Ascending aorta (tissue), 2 donors: ENCODE results near the gene CANX. TPM values are rescaled to one million over a fixed set of nuclear protein-coding genes. Genes with fewer than 3 reads are reported as not detected.
"Not testable (repeated sequence)": the region's sequence is repeated elsewhere in the genome, so short reads cannot be mapped to it uniquely, and the experiment has no call there.

Source experiments
- DNase-seq, 2 donors: peaks; one replicate each; pipeline ENCODE4 v3.0.0-alpha.2; 2019; ENCODE audit warnings: low spot score in 2 of 2
- H3K27ac ChIP-seq, 2 donors: fragments of 200-600 bp; sonication (generic); one replicate each; pipeline ENCODE4 v1.5.1; 2016 to 2017; ENCODE audit warnings: mild to moderate bottlenecking in 1 of 2
- H3K27me3 ChIP-seq: fragments of 200-600 bp; sonication (generic); one replicate; pipeline ENCODE4 v1.5.1; 2017
- H3K36me3 ChIP-seq, 2 donors: fragments of 200-600 bp; sonication (generic); one replicate each; pipeline ENCODE4 v1.5.1; 2016
- H3K4me1 ChIP-seq, 2 donors: fragments of 200-600 bp; sonication (generic); one replicate each; pipeline ENCODE4 v1.5.1; 2016 to 2017; ENCODE audit warnings: mild to moderate bottlenecking in 1 of 2
- H3K4me3 ChIP-seq, 2 donors: fragments of 200-600 bp; sonication (generic); one replicate each; pipeline ENCODE4 v1.5.1; 2016 to 2017; ENCODE audit warnings: mild to moderate bottlenecking in 1 of 2
- H3K9me3 ChIP-seq, 2 donors: fragments of 200-600 bp; sonication (generic); one replicate each; pipeline ENCODE4 v1.5.1; 2016
- intact Hi-C: fragments of 100-400 bp; cut with DNase I; formaldehyde crosslinking; loops from one replicate; pipeline ENCODE4 v1.15.1; 2023
- total RNA-seq: library from RNA; depleted of rRNA; stranded (reverse); fragments of >200 nt; gene quantifications from one replicate; pipeline ENCODE4 v1.1.0, GENCODE V29; 2016
- TF ChIP-seq, protein P1 (sequence below), 3 experiments: fragments of 200-600 bp in 2 of 3; fragments of 450-650 bp in 1 of 3; sonication (generic) in 2 of 3; IDR thresholded peaks; one replicate each; pipeline ENCODE4 v1.5.1; 2016 to 2019; ENCODE audit warnings: antibody characterized with exemption in 3 of 3, mild to moderate bottlenecking in 1 of 3, moderate library complexity in 1 of 3

Gene CANX
- total RNA-seq, 1 donor from 2014 or later, result 214 TPM

DNA sequence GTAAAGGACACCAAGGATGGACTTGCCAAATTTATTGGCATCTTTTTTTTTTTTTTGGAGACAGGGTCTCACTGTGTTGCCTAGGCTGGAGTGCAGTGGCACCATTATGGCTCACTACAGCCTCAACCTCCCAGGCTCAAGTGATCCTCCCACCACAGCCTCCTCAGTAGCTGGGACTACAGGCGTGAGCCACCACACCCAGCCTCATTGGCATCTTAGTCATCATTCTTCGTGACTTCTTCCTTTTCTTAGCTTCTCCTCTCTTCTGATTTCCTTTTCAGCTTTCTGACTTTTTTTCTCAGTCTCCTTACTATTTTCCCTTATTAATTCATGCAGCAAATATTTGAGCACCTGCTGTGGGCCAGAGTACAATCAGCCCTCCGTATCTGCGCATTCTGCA lies 40.0 kb downstream of the CANX start:
- no peaks in the 10 kb centered on the region for H3K27me3 ChIP-seq
- H3K27ac ChIP-seq, result no peak overlapping the region
- intact Hi-C loops, result no loop called here
- TF ChIP-seq, protein P1, sequence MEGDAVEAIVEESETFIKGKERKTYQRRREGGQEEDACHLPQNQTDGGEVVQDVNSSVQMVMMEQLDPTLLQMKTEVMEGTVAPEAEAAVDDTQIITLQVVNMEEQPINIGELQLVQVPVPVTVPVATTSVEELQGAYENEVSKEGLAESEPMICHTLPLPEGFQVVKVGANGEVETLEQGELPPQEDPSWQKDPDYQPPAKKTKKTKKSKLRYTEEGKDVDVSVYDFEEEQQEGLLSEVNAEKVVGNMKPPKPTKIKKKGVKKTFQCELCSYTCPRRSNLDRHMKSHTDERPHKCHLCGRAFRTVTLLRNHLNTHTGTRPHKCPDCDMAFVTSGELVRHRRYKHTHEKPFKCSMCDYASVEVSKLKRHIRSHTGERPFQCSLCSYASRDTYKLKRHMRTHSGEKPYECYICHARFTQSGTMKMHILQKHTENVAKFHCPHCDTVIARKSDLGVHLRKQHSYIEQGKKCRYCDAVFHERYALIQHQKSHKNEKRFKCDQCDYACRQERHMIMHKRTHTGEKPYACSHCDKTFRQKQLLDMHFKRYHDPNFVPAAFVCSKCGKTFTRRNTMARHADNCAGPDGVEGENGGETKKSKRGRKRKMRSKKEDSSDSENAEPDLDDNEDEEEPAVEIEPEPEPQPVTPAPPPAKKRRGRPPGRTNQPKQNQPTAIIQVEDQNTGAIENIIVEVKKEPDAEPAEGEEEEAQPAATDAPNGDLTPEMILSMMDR (IDR thresholded peaks at IDR 0.05), result no peak
- H3K9me3 ChIP-seq, result no peaks in the 10 kb centered on the region
- H3K4me3 ChIP-seq, result no peak overlapping the region
- DNase-seq, result no peak
- H3K4me1 ChIP-seq, result peaks cover 8 to 26% of the 10 kb centered on the region in 2 donors
- H3K36me3 ChIP-seq, result peaks cover 0 to 5% of the 10 kb centered on the region in 2 donors

DNA sequence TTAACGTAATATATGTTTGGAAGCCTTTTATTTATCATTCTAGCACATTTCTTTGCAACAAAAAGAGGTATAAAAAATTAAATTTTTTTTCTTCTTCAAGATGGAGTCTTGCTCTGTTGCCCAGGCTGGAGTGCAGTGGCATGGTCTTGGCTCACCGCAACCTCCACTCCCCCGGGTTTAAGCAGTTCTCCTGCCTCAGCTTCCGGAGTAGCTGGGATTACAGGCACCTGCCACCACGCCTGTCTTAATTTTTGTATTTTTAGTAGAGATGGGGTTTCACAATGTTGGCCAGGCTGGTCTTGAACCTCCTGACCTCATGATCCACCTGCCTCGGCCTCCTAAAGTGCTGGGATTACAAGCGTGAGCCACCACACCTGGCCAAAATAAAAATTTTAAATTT lies 45.3 kb downstream of the CANX start:
- H3K27me3 ChIP-seq, H3K4me3 ChIP-seq, DNase-seq, H3K36me3 ChIP-seq, intact Hi-C loops, H3K9me3 ChIP-seq, H3K4me1 ChIP-seq, H3K27ac ChIP-seq: not testable (repeated sequence)

DNA sequence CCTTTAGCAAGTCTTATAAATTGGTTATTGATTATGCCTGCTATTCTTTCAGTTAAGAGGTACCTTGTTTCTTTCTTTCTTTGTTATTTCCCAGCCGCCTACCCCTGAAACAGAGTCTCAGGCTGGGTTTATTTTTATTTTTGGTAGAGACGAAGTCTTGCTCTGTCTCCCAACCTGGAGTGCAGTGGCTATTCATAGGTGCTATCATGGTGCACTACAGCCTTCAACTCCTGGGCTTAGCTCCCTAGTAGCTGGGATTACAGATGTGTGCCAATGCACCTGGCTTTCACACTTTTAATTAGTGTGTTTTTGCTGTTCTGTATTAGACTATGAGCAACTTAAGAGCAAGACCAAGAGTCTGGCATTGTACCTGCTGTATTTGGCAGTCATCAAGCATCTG lies 48.1 kb downstream of the CANX start:
- peaks cover 0 to 2% of the 10 kb centered on the region in 2 donors for H3K4me1 ChIP-seq
- intact Hi-C loops, result no loop called here
- TF ChIP-seq, protein P1 (IDR thresholded peaks at IDR 0.05), result no peak

DNA sequence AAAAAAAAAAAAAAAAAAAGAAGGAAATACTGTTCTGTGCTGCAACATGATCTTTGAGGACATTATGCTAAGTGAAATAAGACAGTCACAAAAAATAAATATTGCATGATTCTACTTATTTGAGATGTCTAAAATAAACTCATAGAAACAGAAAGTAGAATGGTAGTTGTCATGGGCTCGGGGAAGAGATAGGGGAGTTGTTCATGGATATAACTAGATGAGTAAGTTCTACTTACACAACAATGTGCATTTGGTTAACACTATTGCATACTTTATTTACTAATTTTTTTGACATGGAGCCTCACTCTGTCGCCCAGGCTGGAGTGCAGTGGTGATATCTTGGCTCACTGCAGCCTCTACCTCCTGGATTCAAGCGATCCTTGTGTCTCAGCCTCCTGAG lies 49.0 kb downstream of the CANX start:
- Histone ChIP-seq H3K4me1 (peaks cover 0 to 2% of the 10 kb centered on the region in 2 donors), H3K9me3 (no peaks in the 10 kb centered on the region), H3K36me3 (no peaks in the 10 kb centered on the region), H3K4me3 (no peak overlapping the region), H3K27ac (no peak overlapping the region), H3K27me3 (no peaks in the 10 kb centered on the region)
- no peak for DNase-seq
- intact Hi-C loops, result no loop called here
- TF ChIP-seq, protein P1 (IDR thresholded peaks at IDR 0.05), result no peak

More for the DNA sequence above, 48.1 kb downstream of the CANX start:
- Histone ChIP-seq H3K4me3 (no peak overlapping the region), H3K27me3 (no peaks in the 10 kb centered on the region), H3K9me3 (no peaks in the 10 kb centered on the region), H3K36me3 (no peaks in the 10 kb centered on the region), H3K27ac (no peak overlapping the region)
- no peak for DNase-seq

DNA sequence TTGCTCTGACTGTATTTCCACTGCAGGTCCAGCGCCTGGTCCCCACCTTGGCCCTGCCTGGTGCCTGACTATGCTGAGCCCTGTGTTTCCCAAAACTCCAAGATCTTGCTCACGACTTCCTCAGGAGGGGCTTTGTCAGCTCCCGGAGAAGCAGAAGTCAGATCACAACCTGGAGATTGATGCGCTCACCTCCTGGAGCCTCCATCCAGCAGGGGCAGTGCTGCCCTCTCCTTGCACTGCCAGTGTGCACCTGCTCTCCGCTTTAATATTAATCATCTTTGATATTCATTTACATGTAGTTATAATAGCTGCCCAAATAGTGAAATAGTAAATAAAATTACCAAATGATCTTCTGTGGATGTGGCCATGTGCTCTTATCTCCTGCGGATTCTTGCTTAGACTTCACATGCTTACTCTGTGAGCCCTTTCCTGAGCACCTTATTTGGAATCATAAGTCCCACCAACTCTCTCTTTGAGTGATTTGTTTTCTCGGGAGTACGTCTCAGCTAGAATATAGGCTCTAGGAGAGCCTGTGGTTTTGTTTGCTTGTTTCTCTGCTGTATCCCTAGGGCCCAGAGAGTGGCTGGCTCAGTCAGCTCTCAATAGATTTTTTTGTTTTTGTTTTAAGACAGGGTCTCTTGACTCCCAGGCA lies 51.2 kb downstream of the CANX start:
- no peak overlapping the region for H3K4me3 ChIP-seq
- H3K9me3 ChIP-seq, result no peaks in the 10 kb centered on the region
- H3K27ac ChIP-seq, result no peak overlapping the region
- H3K27me3 ChIP-seq, result no peaks in the 10 kb centered on the region
- no peaks in the 10 kb centered on the region for H3K36me3 ChIP-seq
- DNase-seq, result no peak
- intact Hi-C loops, result no loop called here
- peaks cover 0 to 1% of the 10 kb centered on the region in 2 donors for H3K4me1 ChIP-seq
- TF ChIP-seq, protein P1 (IDR thresholded peaks at IDR 0.05), result no peak

DNA sequence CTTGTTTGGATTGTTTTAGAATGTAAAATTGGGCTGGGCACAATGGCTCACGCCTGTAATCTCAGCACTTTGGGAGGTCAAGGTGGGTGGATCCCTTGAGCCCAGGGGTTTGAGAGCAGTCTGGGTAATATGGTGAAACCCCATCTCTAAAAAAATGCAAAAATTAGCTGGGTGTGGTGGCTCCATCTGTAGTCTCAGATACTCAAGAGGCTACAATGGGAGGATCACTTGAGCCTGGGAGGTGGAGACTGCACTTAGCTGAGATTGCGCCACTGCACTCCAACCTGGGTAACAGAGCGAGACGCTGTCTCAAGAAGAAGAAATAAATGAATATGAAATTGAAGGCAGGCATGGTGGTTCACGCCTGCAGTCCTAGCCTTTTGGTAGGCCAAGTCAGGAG lies 55.2 kb downstream of the CANX start:
- DNase-seq, result no peak
- Histone ChIP-seq H3K27ac (no peak overlapping the region), H3K36me3 (no peaks in the 10 kb centered on the region), H3K27me3 (no peaks in the 10 kb centered on the region), H3K4me3 (no peak overlapping the region), H3K9me3 (no peaks in the 10 kb centered on the region), H3K4me1 (peaks cover 0 to 6% of the 10 kb centered on the region in 2 donors)
- TF ChIP-seq, protein P1 (IDR thresholded peaks at IDR 0.05), result no peak
- intact Hi-C loops, result no loop called here
